Fibroblast of lung (primary cell): ENCODE results near the gene C1orf210. TPM values are rescaled to one million over a fixed set of nuclear protein-coding genes. Genes with fewer than 3 reads are reported as not detected.

Experiments used
- DNase-seq, 2 donors: peaks; one replicate each; pipeline versions ENCODE4 v3.0.0 to v3.0.0-alpha.2; 2010; ENCODE audit warnings: low read depth in 2 of 2
- H2AFZ ChIP-seq: 2 replicates; pipeline ENCODE4 v1.5.1; 2012; ENCODE audit warnings: low read length, control low read depth, inconsistent platforms
- H3K27ac ChIP-seq: 2 replicates; pipeline ENCODE4 v1.5.1; 2011; ENCODE audit warnings: low read length, control low read depth; ENCODE audit not compliant: insufficient read depth
- H3K27me3 ChIP-seq: 2 replicates; pipeline ENCODE4 v1.5.1; 2011; ENCODE audit warnings: mild to moderate bottlenecking, low read length; ENCODE audit not compliant: control insufficient read depth, insufficient read depth
- H3K36me3 ChIP-seq: 2 replicates; pipeline ENCODE4 v1.5.1; 2011; ENCODE audit warnings: low read length; ENCODE audit not compliant: control insufficient read depth, insufficient read depth
- H3K4me1 ChIP-seq: 2 replicates; pipeline ENCODE4 v1.5.1; 2011; ENCODE audit warnings: low read length; ENCODE audit not compliant: control insufficient read depth, insufficient read depth; ENCODE audit errors: extremely low read depth
- H3K4me2 ChIP-seq: 2 replicates; pipeline ENCODE4 v1.5.1; 2011; ENCODE audit warnings: low read length, control low read depth; ENCODE audit not compliant: insufficient read depth; ENCODE audit errors: extremely low read depth
- H3K4me3 ChIP-seq, 4 experiments: fragments of 200-600 bp in 1 of 4; sonication (generic) in 1 of 4; replicated peaks in 1 of 4; 2 replicates each; pipeline ENCODE4 v1.5.1; 2011 to 2016; ENCODE audit warnings: low read length in 4 of 4, low read depth in 3 of 4, mild to moderate bottlenecking in 3 of 4, control low read depth in 2 of 4, inconsistent platforms in 1 of 4, mixed read lengths in 1 of 4; ENCODE audit not compliant: insufficient read depth in 1 of 4; ENCODE audit errors: control extremely low read depth in 1 of 4
- H3K79me2 ChIP-seq: 2 replicates; pipeline ENCODE4 v1.5.1; 2012; ENCODE audit warnings: mild to moderate bottlenecking, low read length, inconsistent platforms; ENCODE audit not compliant: control insufficient read depth, insufficient read depth
- H3K9ac ChIP-seq: 2 replicates; pipeline ENCODE4 v1.5.1; 2011; ENCODE audit warnings: mild to moderate bottlenecking, low read length, control low read depth; ENCODE audit not compliant: insufficient read depth
- H3K9me3 ChIP-seq: 2 replicates; pipeline ENCODE4 v1.5.1; 2012; ENCODE audit warnings: low read depth, low read length; ENCODE audit not compliant: control insufficient read depth, insufficient read depth
- H4K20me1 ChIP-seq: 2 replicates; pipeline ENCODE4 v1.5.1; 2011; ENCODE audit warnings: low read length; ENCODE audit not compliant: control insufficient read depth, insufficient read depth; ENCODE audit errors: extremely low read depth
- CTCF ChIP-seq, 2 donors: IDR thresholded peaks in 1 of 2; conservative IDR thresholded peaks in 1 of 2; 1 replicate in 1 of 2; 2 replicates in 1 of 2; pipeline ENCODE4 v1.5.1; 2011 to 2012; ENCODE audit warnings: low read length in 2 of 2, control low read depth in 1 of 2, inconsistent platforms in 1 of 2, low read depth in 1 of 2, mild to moderate bottlenecking in 1 of 2
- EZH2 ChIP-seq: IDR thresholded peaks from 2 replicates; pipeline ENCODE4 v1.5.1; 2012; ENCODE audit warnings: low read length, control low read depth, mild to moderate bottlenecking; ENCODE audit errors: missing control alignments
- polyA plus RNA-seq, 2 donors: library from polyadenylated mRNA; depleted of rRNA in 1 of 2; stranded (reverse) in 1 of 2; unstranded in 1 of 2; fragments of >200 nt; gene quantifications; 2 replicates each; pipeline ENCODE4 v1.2.1, GENCODE V29; 2011 to 2012; ENCODE audit warnings: missing spikeins in 1 of 2
- total RNA-seq: library from RNA; depleted of rRNA; stranded (reverse); fragments of >200 nt; gene quantifications from 2 replicates; pipeline ENCODE4 v1.2.1, GENCODE V29; 2014

Gene C1orf210
- total and polyA plus RNA-seq, 2 donors (not counting 1 experiment from before 2014, with no cell fraction given) = not detected

GRCh38 chr1:43294761-43295160, 9.4 kb upstream of the C1orf210 start:
- Histone ChIP-seq H2AFZ (no peak overlapping the region), H3K4me3 (no peak overlapping the region), H3K4me1 (no peaks in the 10 kb centered on the region), H3K27me3 (no peaks in the 10 kb centered on the region), H4K20me1 (no peaks in the 10 kb centered on the region), H3K79me2 (no peaks in the 10 kb centered on the region), H3K36me3 (no peaks in the 10 kb centered on the region), H3K27ac (no peak overlapping the region), H3K9me3 (no peaks in the 10 kb centered on the region), H3K4me2 (no peak overlapping the region), H3K9ac (no peak overlapping the region)
- no peak for DNase-seq
- TF ChIP-seq EZH2 (no peak), CTCF (conservative IDR thresholded peaks at IDR 0.05 in 1 of 2, IDR thresholded peaks at IDR 0.05 in 1 of 2; ENCODE audit: low read depth in 1 of 2, low read length in 2 of 2) (no peak)

GRCh38 chr1:43293896-43294760, 8.7 kb upstream of the C1orf210 start:
- Histone ChIP-seq H3K9ac (no peak overlapping the region), H3K4me2 (no peak overlapping the region), H3K4me1 (no peaks in the 10 kb centered on the region), H2AFZ (no peak overlapping the region), H3K36me3 (no peaks in the 10 kb centered on the region), H3K27ac (no peak overlapping the region), H3K79me2 (no peaks in the 10 kb centered on the region), H3K27me3 (no peaks in the 10 kb centered on the region), H4K20me1 (no peaks in the 10 kb centered on the region), H3K4me3 (no peak overlapping the region), H3K9me3 (no peaks in the 10 kb centered on the region)
- peak; percentile 53 to 78 for DNase-seq
- no peak for TF ChIP-seq CTCF (conservative IDR thresholded peaks at IDR 0.05 in 1 of 2, IDR thresholded peaks at IDR 0.05 in 1 of 2; ENCODE audit: low read depth in 1 of 2, low read length in 2 of 2)
- no peak for TF ChIP-seq EZH2

GRCh38 chr1:43293176-43293575, 7.8 kb upstream of the C1orf210 start:
- Histone ChIP-seq H3K27ac (no peak overlapping the region), H3K4me1 (no peaks in the 10 kb centered on the region), H3K79me2 (no peaks in the 10 kb centered on the region), H3K4me2 (no peak overlapping the region), H3K36me3 (no peaks in the 10 kb centered on the region), H2AFZ (no peak overlapping the region), H3K27me3 (peaks cover 2% of the 10 kb centered on the region), H3K4me3 (no peak overlapping the region), H3K9ac (no peak overlapping the region), H3K9me3 (no peaks in the 10 kb centered on the region), H4K20me1 (no peaks in the 10 kb centered on the region)
- DNase-seq = no peak
- TF ChIP-seq EZH2 = no peak
- TF ChIP-seq CTCF (conservative IDR thresholded peaks at IDR 0.05 in 1 of 2, IDR thresholded peaks at IDR 0.05 in 1 of 2; ENCODE audit: low read depth in 1 of 2, low read length in 2 of 2) = no peak
